HCT116 (cell line): ENCODE results near the gene DCAF11. TPM values are rescaled to one million over a fixed set of nuclear protein-coding genes. Genes with fewer than 3 reads are reported as not detected.

ENCODE experiments used
- ATAC-seq: fragments of 200-7000 bp; cut with Tn5 transposase; 2 replicates; pipeline ENCODE4 v1.9.1; 2020; ENCODE audit warnings: mild to moderate bottlenecking, moderate library complexity
- BruUV-seq: library from RNA; stranded (reverse); fragments of 400-500 nt; replicated peaks from 2 replicates; lab custom pipeline; 2021; lab: Mats Ljungman, UMichigan
- CTCF ChIA-PET: fragments of 300-600 bp; sonication (Branson Sonifier 250); formaldehyde crosslinking; loops from one replicate; lab custom pipeline; 2021; ENCODE audit warnings: antibody characterized with exemption; lab: Charles Lee
- POLR2A ChIA-PET: fragments of 300-600, 350-600 bp; sonication (Branson Sonifier 250); formaldehyde crosslinking; loops from one replicate; lab custom pipeline; 2021; ENCODE audit warnings: antibody characterized with exemption; lab: Charles Lee
- RAD21 ChIA-PET, 2 experiments: fragments of 300-600 bp; sonication (Branson Sonifier 250); formaldehyde crosslinking; loops; one replicate each; lab custom pipeline; 2023; ENCODE audit warnings: low total read pairs in 2 of 2; ENCODE audit not compliant: uncharacterized antibody in 2 of 2, unreplicated experiment in 2 of 2, low non-redundant PET in 1 of 2; lab: Charles Lee
- DNase-seq: peaks from one replicate; pipeline ENCODE4 v3.0.0-alpha.2; 2010; ENCODE audit warnings: low read depth, low spot score
- H2AFZ ChIP-seq: fragments of 200-600 bp; shearing (Covaris generic), sonication (generic); 2 replicates; pipeline ENCODE4 v1.6.1; 2017; ENCODE audit warnings: low read depth, mixed run types, mixed read lengths, antibody characterized with exemption, low read length; ENCODE audit not compliant: poor library complexity, severe bottlenecking
- H3K27ac ChIP-seq: 2 replicates; pipeline ENCODE4 v1.5.1; 2012; ENCODE audit warnings: low read depth, low read length
- H3K27me3 ChIP-seq: fragments of 200-600 bp; sonication (generic); 2 replicates; pipeline ENCODE4 v1.6.1; 2016; ENCODE audit warnings: mixed run types, low read length, mixed read lengths; ENCODE audit not compliant: insufficient read depth
- H3K36me3 ChIP-seq, 2 experiments: fragments of 200-500 bp in 1 of 2; fragments of 200-600 bp in 1 of 2; sonication (Bioruptor generic) in 1 of 2; sonication (generic) in 1 of 2; 2 replicates each; pipeline versions ENCODE4 v1.5.1 to v1.6.1; 2014 to 2016; ENCODE audit warnings: low read length in 2 of 2, inconsistent platforms in 1 of 2, mixed read lengths in 1 of 2, mixed run types in 1 of 2; ENCODE audit not compliant: insufficient read depth in 2 of 2, control insufficient read depth in 1 of 2
- H3K4me1 ChIP-seq, 2 experiments: fragments of 200-600 bp in 1 of 2; sonication (generic) in 1 of 2; 2 replicates each; pipeline versions ENCODE4 v1.5.1 to v1.6.1; 2012 to 2017; ENCODE audit warnings: low read length in 2 of 2, inconsistent platforms in 1 of 2, mild to moderate bottlenecking in 1 of 2, mixed read lengths in 1 of 2, mixed run types in 1 of 2, moderate library complexity in 1 of 2; ENCODE audit not compliant: insufficient read depth in 2 of 2, control insufficient read depth in 1 of 2
- H3K4me2 ChIP-seq: fragments of 200-600 bp; sonication (generic); 2 replicates; pipeline ENCODE4 v1.6.1; 2017; ENCODE audit warnings: mixed run types, low read length, mixed read lengths
- H3K4me3 ChIP-seq, 2 experiments: fragments of 200-600 bp in 1 of 2; sonication (generic) in 1 of 2; replicated peaks in 1 of 2; 2 replicates each; pipeline ENCODE4 v1.5.1; 2011 to 2016; ENCODE audit warnings: low read length in 2 of 2, control low read depth in 1 of 2, low read depth in 1 of 2, mild to moderate bottlenecking in 1 of 2, mixed read lengths in 1 of 2, mixed run types in 1 of 2
- H3K79me2 ChIP-seq: fragments of 200-600 bp; sonication (generic); 2 replicates; pipeline ENCODE4 v1.6.1; 2017; ENCODE audit warnings: mild to moderate bottlenecking, mixed run types, low read length, moderate library complexity, mixed read lengths; ENCODE audit not compliant: insufficient read depth
- H3K9ac ChIP-seq: fragments of 200-600 bp; sonication (generic); 2 replicates; pipeline ENCODE4 v1.6.1; 2016; ENCODE audit warnings: low read length, mixed read lengths
- H3K9me2 ChIP-seq: fragments of 200-600 bp; sonication (generic), shearing (Covaris generic); 2 replicates; pipeline ENCODE4 v1.6.1; 2017; ENCODE audit warnings: mixed run types, mild to moderate bottlenecking, moderate library complexity; ENCODE audit not compliant: insufficient read depth
- H3K9me3 ChIP-seq, 2 experiments: fragments of 200-500 bp in 1 of 2; fragments of 200-600 bp in 1 of 2; sonication (Bioruptor generic) in 1 of 2; sonication (generic) in 1 of 2; 2 replicates each; pipeline ENCODE4 v1.6.1; 2014 to 2017; ENCODE audit warnings: low read length in 2 of 2, mixed read lengths in 2 of 2, inconsistent platforms in 1 of 2, low read depth in 1 of 2, mild to moderate bottlenecking in 1 of 2, mixed run types in 1 of 2, moderate library complexity in 1 of 2; ENCODE audit not compliant: control insufficient read depth in 1 of 2, insufficient read depth in 1 of 2
- H4K20me1 ChIP-seq: fragments of 200-600 bp; sonication (generic), shearing (Covaris generic); 2 replicates; pipeline ENCODE4 v1.6.1; 2017; ENCODE audit warnings: mixed run types, mild to moderate bottlenecking, moderate library complexity; ENCODE audit not compliant: insufficient read depth
- ATF3 ChIP-seq: IDR thresholded peaks from 2 replicates; pipeline ENCODE4 v1.6.1; 2012
- CBX3 ChIP-seq: IDR thresholded peaks from 2 replicates; pipeline ENCODE4 v1.6.1; 2012; ENCODE audit warnings: low read depth
- CEBPB ChIP-seq: IDR thresholded peaks from 2 replicates; pipeline ENCODE4 v1.6.1; 2012; ENCODE audit warnings: low read depth
- CTCF ChIP-seq, 3 experiments: fragments of 200-600 bp in 1 of 3; sonication (generic) in 1 of 3; IDR thresholded peaks in 2 of 3; conservative IDR thresholded peaks in 1 of 3; 2 replicates each; pipeline ENCODE4 v1.5.1; 2012 to 2017; ENCODE audit warnings: low read depth in 2 of 3, low read length in 2 of 3, antibody characterized with exemption in 1 of 3, borderline replicate concordance in 1 of 3, control low read depth in 1 of 3, mild to moderate bottlenecking in 1 of 3, mixed read lengths in 1 of 3, mixed run types in 1 of 3, moderate library complexity in 1 of 3; ENCODE audit not compliant: insufficient read depth in 1 of 3
- EGR1 ChIP-seq: IDR thresholded peaks from 2 replicates; pipeline ENCODE4 v1.6.1; 2012; ENCODE audit warnings: low read depth
- ELF1 ChIP-seq: IDR thresholded peaks from 2 replicates; pipeline ENCODE4 v1.6.1; 2012; ENCODE audit warnings: low read depth, borderline replicate concordance
- EZH2 ChIP-seq: fragments of 200-600 bp; sonication (generic); IDR thresholded peaks from 2 replicates; pipeline ENCODE4 v1.6.1; 2017; ENCODE audit warnings: antibody characterized with exemption, mixed run types
- EZH2phosphoT487 ChIP-seq: fragments of 200-600 bp; IDR thresholded peaks from 2 replicates; pipeline ENCODE4 v1.6.1; 2018; ENCODE audit warnings: antibody characterized with exemption, borderline replicate concordance
- FOSL1 ChIP-seq: IDR thresholded peaks from 2 replicates; pipeline ENCODE4 v1.6.1; 2012; ENCODE audit warnings: low read depth
- MAX ChIP-seq: IDR thresholded peaks from 2 replicates; pipeline ENCODE4 v1.6.1; 2012
- POLR2A ChIP-seq: IDR thresholded peaks from 2 replicates; pipeline ENCODE4 v1.7.0; 2011; ENCODE audit warnings: borderline replicate concordance; ENCODE audit not compliant: insufficient read depth, insufficient read length; ENCODE audit errors: extremely low read depth
- POLR2AphosphoS5 ChIP-seq: IDR thresholded peaks from 2 replicates; pipeline ENCODE4 v1.6.1; 2011; ENCODE audit warnings: mild to moderate bottlenecking, low read depth, low read length, moderate library complexity
- RAD21 ChIP-seq: IDR thresholded peaks from 2 replicates; pipeline ENCODE4 v1.6.1; 2012; ENCODE audit warnings: low read depth, mild to moderate bottlenecking
- REST ChIP-seq: IDR thresholded peaks from 2 replicates; pipeline ENCODE4 v1.6.1; 2012; ENCODE audit warnings: low read depth
- SIN3A ChIP-seq: IDR thresholded peaks from 2 replicates; pipeline ENCODE4 v1.6.1; 2012; ENCODE audit warnings: low read depth
- SRF ChIP-seq: IDR thresholded peaks from 2 replicates; pipeline ENCODE4 v1.6.1; 2012; ENCODE audit warnings: low read depth
- TCF7L2 ChIP-seq: IDR thresholded peaks from 2 replicates; pipeline ENCODE4 v1.7.0; 2011; ENCODE audit warnings: borderline replicate concordance, inconsistent platforms; ENCODE audit not compliant: insufficient read depth, insufficient read length; ENCODE audit errors: extremely low read depth
- YY1 ChIP-seq: IDR thresholded peaks from 2 replicates; pipeline ENCODE4 v1.6.1; 2011; ENCODE audit warnings: low read length, low read depth, moderate library complexity, mild to moderate bottlenecking; ENCODE audit not compliant: insufficient replicate concordance; ENCODE audit errors: extremely low read depth
- ZFX ChIP-seq: fragments of 450-650 bp; IDR thresholded peaks from 2 replicates; pipeline ENCODE4 v1.6.1; 2017
- ZNF274 ChIP-seq: fragments of 200-500 bp; sonication (Bioruptor generic); IDR thresholded peaks from 2 replicates; pipeline ENCODE4 v1.6.1; 2014; ENCODE audit warnings: mild to moderate bottlenecking, low read depth, low read length, inconsistent platforms
- intact Hi-C: fragments of 100-400 bp; cut with micrococcal nuclease; formaldehyde crosslinking; loops from 2 replicates; pipeline ENCODE4 v1.10.0; 2022
- total RNA-seq: library from RNA; stranded (reverse); gene quantifications from one replicate; pipeline ENCODE4 v1.2.1, GENCODE V29; 2021; ENCODE audit not compliant: unreplicated experiment

Gene DCAF11
- total RNA-seq, 1 experiment from 2014 or later: 47.5 TPM

- no peak overlapping the region for H3K4me3 ChIP-seq
- H3K79me2 ChIP-seq: no peaks in the 10 kb centered on the region
- H3K9ac ChIP-seq: no peak overlapping the region
- no peak overlapping the region for H3K4me2 ChIP-seq
- ChIA-PET POLR2A (no interaction called here), RAD21 (no interaction called here), CTCF (no interaction called here)
- BruUV-seq: no TSS peak
- ATAC-seq (no peak), DNase-seq (no peak)
- no peak overlapping the region for H3K27ac ChIP-seq
- H2AFZ ChIP-seq: no peak overlapping the region
- peaks cover 18 to 24% of the 10 kb centered on the region in 2 experiments for H3K36me3 ChIP-seq
- H4K20me1 ChIP-seq: no peaks in the 10 kb centered on the region
- TF ChIP-seq ELF1: no peak
- no peak for TF ChIP-seq ATF3
- no peak for TF ChIP-seq SIN3A
- TF ChIP-seq CBX3: no peak
- TF ChIP-seq TCF7L2: no peak
- no peak for TF ChIP-seq EGR1
- TF ChIP-seq FOSL1: no peak
- no peak for TF ChIP-seq SRF
- no peak for TF ChIP-seq CTCF (IDR thresholded peaks at IDR 0.05 in 2 of 3, conservative IDR thresholded peaks at IDR 0.05 in 1 of 3; ENCODE audit: borderline replicate concordance in 1 of 3, insufficient read depth in 1 of 3, low read depth in 2 of 3, low read length in 2 of 3)
- TF ChIP-seq RAD21: no peak
- TF ChIP-seq EZH2: no peak
- no peak for TF ChIP-seq YY1
- TF ChIP-seq MAX: no peak
- no peak for TF ChIP-seq POLR2A
- no peak for TF ChIP-seq POLR2AphosphoS5
- TF ChIP-seq EZH2phosphoT487: no peak
- no peak for TF ChIP-seq REST
- no peak for TF ChIP-seq ZNF274
- no peak for TF ChIP-seq ZFX
- TF ChIP-seq CEBPB: no peak
- no peaks in the 10 kb centered on the region for H3K4me1 ChIP-seq
- intact Hi-C loops: no loop called here
- no peaks in the 10 kb centered on the region for H3K9me3 ChIP-seq
- no peaks in the 10 kb centered on the region for H3K27me3 ChIP-seq
- no peaks in the 10 kb centered on the region for H3K9me2 ChIP-seq
These were observed 8.3 kb downstream of the DCAF11 start for GRCh38 chr14:24122898-24123297.
